Vagina (tissue), 2 donors: ENCODE results near the gene MPST. TPM values are rescaled to one million over a fixed set of nuclear protein-coding genes. Genes with fewer than 3 reads are reported as not detected.

Experiments used
- DNase-seq, 2 donors: peaks; one replicate each; pipeline ENCODE4 v3.0.0-alpha.2; 2017; ENCODE audit errors: extremely low spot score in 2 of 2
- H3K27ac ChIP-seq: fragments of 200-600 bp; sonication (generic); one replicate; pipeline ENCODE4 v1.5.1; 2019
- H3K27me3 ChIP-seq: fragments of 200-600 bp; sonication (generic); one replicate; pipeline ENCODE4 v1.5.1; 2019
- H3K36me3 ChIP-seq, 2 donors: fragments of 200-600 bp; sonication (generic); one replicate each; pipeline ENCODE4 v1.5.1; 2017 to 2019
- H3K4me1 ChIP-seq: fragments of 200-600 bp; sonication (generic); one replicate; pipeline ENCODE4 v1.5.1; 2019
- H3K4me3 ChIP-seq, 2 donors: fragments of 200-600 bp; sonication (generic); 1 replicate in 1 of 2; 2 replicates in 1 of 2; pipeline ENCODE4 v1.5.1; 2016 to 2019
- H3K9me3 ChIP-seq: fragments of 200-600 bp; sonication (generic); one replicate; pipeline ENCODE4 v1.5.1; 2019
- CTCF ChIP-seq, 3 experiments: fragments of 450-650 bp in 2 of 3; fragments of 200-600 bp in 1 of 3; sonication (generic) in 1 of 3; IDR thresholded peaks; one replicate each; pipeline ENCODE4 v1.5.1; 2017 to 2019; ENCODE audit warnings: antibody characterized with exemption in 3 of 3, mild to moderate bottlenecking in 2 of 3, moderate library complexity in 2 of 3
- POLR2A ChIP-seq, 2 donors: fragments of 450-650 bp; IDR thresholded peaks; one replicate each; pipeline ENCODE4 v1.6.1; 2017; ENCODE audit warnings: antibody characterized with exemption in 2 of 2, mild to moderate bottlenecking in 2 of 2, moderate library complexity in 2 of 2
- POLR2AphosphoS5 ChIP-seq, 2 donors: sonication (generic); formaldehyde crosslinking; IDR thresholded peaks; one replicate each; pipeline ENCODE4 v1.9.0; 2017; ENCODE audit warnings: antibody characterized with exemption in 2 of 2, mild to moderate bottlenecking in 2 of 2, low read depth in 1 of 2; ENCODE audit not compliant: insufficient read depth in 1 of 2
- intact Hi-C: fragments of 100-400 bp; cut with DNase I; formaldehyde crosslinking; loops from one replicate; pipeline ENCODE4 v1.15.1; 2023
- total RNA-seq: library from RNA; depleted of rRNA; stranded (reverse); fragments of >200 nt; gene quantifications from one replicate; pipeline ENCODE4 v1.2.3, GENCODE V29; 2016

Gene MPST
- total RNA-seq, 1 donor from 2014 or later: 126 TPM

GRCh38 chr22:37065180-37065579 is 45.6 kb downstream of the MPST start:
- TF ChIP-seq POLR2AphosphoS5 (IDR thresholded peaks at IDR 0.05; ENCODE audit: insufficient read depth in 1 of 2, low read depth in 1 of 2) (no peak), POLR2A (IDR thresholded peaks at IDR 0.05) (no peak), CTCF (IDR thresholded peaks at IDR 0.05) (no peak)
- intact Hi-C loops: no loop called here
- Histone ChIP-seq H3K4me3 (no peak overlapping the region), H3K27ac (no peak overlapping the region), H3K27me3 (peaks cover 10% of the 10 kb centered on the region), H3K4me1 (no peaks in the 10 kb centered on the region), H3K9me3 (no peaks in the 10 kb centered on the region), H3K36me3 (peaks cover 0 to 7% of the 10 kb centered on the region in 2 donors)
- no peak for DNase-seq

- H3K36me3 ChIP-seq: no peaks in the 10 kb centered on the region
- no peaks in the 10 kb centered on the region for H3K9me3 ChIP-seq
- no peak overlapping the region for H3K27ac ChIP-seq
- DNase-seq: no peak
- H3K4me3 ChIP-seq: no peak overlapping the region
- TF ChIP-seq CTCF (IDR thresholded peaks at IDR 0.05) (no peak), POLR2AphosphoS5 (IDR thresholded peaks at IDR 0.05; ENCODE audit: insufficient read depth in 1 of 2, low read depth in 1 of 2) (no peak)
- H3K27me3 ChIP-seq: peaks cover 10% of the 10 kb centered on the region
- H3K4me1 ChIP-seq: no peaks in the 10 kb centered on the region
- intact Hi-C loops: no loop called here
Measured at GRCh38 chr22:37065961-37066360, 46.4 kb downstream of the MPST start.

- Histone ChIP-seq H3K36me3 (no peaks in the 10 kb centered on the region), H3K9me3 (no peaks in the 10 kb centered on the region), H3K4me1 (no peaks in the 10 kb centered on the region), H3K27ac (no peak overlapping the region), H3K4me3 (no peak overlapping the region), H3K27me3 (peaks cover 10% of the 10 kb centered on the region)
- no peak for DNase-seq
- no peak for TF ChIP-seq POLR2AphosphoS5 (IDR thresholded peaks at IDR 0.05; ENCODE audit: insufficient read depth in 1 of 2, low read depth in 1 of 2)
- no peak for TF ChIP-seq POLR2A (IDR thresholded peaks at IDR 0.05)
- TF ChIP-seq CTCF (IDR thresholded peaks at IDR 0.05): no peak
- intact Hi-C loops: no loop called here
Measured at GRCh38 chr22:37067428-37067827, 47.9 kb downstream of the MPST start.

GRCh38 chr22:37068859-37069258 is 49.3 kb downstream of the MPST start:
- Histone ChIP-seq H3K9me3 (no peaks in the 10 kb centered on the region), H3K27ac (no peak overlapping the region), H3K4me1 (no peaks in the 10 kb centered on the region), H3K27me3 (peaks cover 10% of the 10 kb centered on the region), H3K36me3 (no peaks in the 10 kb centered on the region), H3K4me3 (no peak overlapping the region)
- TF ChIP-seq POLR2A (IDR thresholded peaks at IDR 0.05) (no peak), CTCF (IDR thresholded peaks at IDR 0.05) (no peak), POLR2AphosphoS5 (IDR thresholded peaks at IDR 0.05; ENCODE audit: insufficient read depth in 1 of 2, low read depth in 1 of 2) (no peak)
- intact Hi-C loops: no loop called here
- no peak for DNase-seq

GRCh38 chr22:37069319-37069718 is 49.8 kb downstream of the MPST start:
- Histone ChIP-seq H3K9me3 (no peaks in the 10 kb centered on the region), H3K27me3 (peaks cover 10% of the 10 kb centered on the region), H3K27ac (no peak overlapping the region), H3K4me1 (no peaks in the 10 kb centered on the region), H3K4me3 (no peak overlapping the region), H3K36me3 (no peaks in the 10 kb centered on the region)
- intact Hi-C loops: no loop called here
- no peak for DNase-seq
- TF ChIP-seq CTCF (IDR thresholded peaks at IDR 0.05): no peak
- TF ChIP-seq POLR2A (IDR thresholded peaks at IDR 0.05): no peak
- TF ChIP-seq POLR2AphosphoS5 (IDR thresholded peaks at IDR 0.05; ENCODE audit: insufficient read depth in 1 of 2, low read depth in 1 of 2): no peak
